ENCODE results near the gene POFUT2. TPM values are rescaled to one million over a fixed set of nuclear protein-coding genes. Genes with fewer than 3 reads are reported as not detected.

The POFUT2 gene
- total RNA-seq, 4 donors from 2014 or later, result 19.5 to 66.3 (median 35.1) TPM

DNA sequence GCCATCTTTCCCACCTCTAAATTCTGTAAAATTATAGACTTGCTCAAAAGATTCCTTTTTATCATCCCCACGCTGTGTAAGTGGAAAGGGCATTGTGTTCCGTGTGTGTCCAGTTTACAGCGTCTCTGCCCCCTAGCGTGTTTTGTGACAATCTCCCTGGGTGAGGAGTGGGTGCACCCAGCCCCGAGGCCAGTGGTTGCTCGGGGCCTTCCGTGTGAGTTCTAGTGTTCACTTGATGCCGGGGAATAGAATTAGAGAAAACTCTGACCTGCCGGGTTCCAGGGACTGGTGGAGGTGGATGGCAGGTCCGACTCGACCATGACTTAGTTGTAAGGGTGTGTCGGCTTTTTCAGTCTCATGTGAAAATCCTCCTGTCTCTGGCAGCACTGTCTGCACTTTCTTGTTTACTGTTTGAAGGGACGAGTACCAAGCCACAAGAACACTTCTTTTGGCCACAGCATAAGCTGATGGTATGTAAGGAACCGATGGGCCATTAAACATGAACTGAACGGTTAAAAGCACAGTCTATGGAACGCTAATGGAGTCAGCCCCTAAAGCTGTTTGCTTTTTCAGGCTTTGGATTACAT, 61.9 kb downstream of the POFUT2 start:
- TF ChIP-seq, protein P1, sequence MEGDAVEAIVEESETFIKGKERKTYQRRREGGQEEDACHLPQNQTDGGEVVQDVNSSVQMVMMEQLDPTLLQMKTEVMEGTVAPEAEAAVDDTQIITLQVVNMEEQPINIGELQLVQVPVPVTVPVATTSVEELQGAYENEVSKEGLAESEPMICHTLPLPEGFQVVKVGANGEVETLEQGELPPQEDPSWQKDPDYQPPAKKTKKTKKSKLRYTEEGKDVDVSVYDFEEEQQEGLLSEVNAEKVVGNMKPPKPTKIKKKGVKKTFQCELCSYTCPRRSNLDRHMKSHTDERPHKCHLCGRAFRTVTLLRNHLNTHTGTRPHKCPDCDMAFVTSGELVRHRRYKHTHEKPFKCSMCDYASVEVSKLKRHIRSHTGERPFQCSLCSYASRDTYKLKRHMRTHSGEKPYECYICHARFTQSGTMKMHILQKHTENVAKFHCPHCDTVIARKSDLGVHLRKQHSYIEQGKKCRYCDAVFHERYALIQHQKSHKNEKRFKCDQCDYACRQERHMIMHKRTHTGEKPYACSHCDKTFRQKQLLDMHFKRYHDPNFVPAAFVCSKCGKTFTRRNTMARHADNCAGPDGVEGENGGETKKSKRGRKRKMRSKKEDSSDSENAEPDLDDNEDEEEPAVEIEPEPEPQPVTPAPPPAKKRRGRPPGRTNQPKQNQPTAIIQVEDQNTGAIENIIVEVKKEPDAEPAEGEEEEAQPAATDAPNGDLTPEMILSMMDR (IDR thresholded peaks at IDR 0.05), result no peak
- TF ChIP-seq POLR2A (IDR thresholded peaks at IDR 0.05) (no peak), EP300 (IDR thresholded peaks at IDR 0.05) (no peak)
- H3K27ac ChIP-seq, result no peak overlapping the region
- WGBS, 2 donors, result 77 to 78% methylated on average over 16 of the region's 16 CpGs
- no peak for DNase-seq (ENCODE audit: low spot score in 2 of 2)
- no peaks in the 10 kb centered on the region for H3K27me3 ChIP-seq
- H3K4me3 ChIP-seq, result no peak overlapping the region
- no peaks in the 10 kb centered on the region for H3K9me3 ChIP-seq
- peaks cover 0 to 12% (median 2%) of the 10 kb centered on the region in 4 donors for H3K4me1 ChIP-seq
- peaks cover 0 to 31% (median 0%) of the 10 kb centered on the region in 3 donors for H3K36me3 ChIP-seq

DNA sequence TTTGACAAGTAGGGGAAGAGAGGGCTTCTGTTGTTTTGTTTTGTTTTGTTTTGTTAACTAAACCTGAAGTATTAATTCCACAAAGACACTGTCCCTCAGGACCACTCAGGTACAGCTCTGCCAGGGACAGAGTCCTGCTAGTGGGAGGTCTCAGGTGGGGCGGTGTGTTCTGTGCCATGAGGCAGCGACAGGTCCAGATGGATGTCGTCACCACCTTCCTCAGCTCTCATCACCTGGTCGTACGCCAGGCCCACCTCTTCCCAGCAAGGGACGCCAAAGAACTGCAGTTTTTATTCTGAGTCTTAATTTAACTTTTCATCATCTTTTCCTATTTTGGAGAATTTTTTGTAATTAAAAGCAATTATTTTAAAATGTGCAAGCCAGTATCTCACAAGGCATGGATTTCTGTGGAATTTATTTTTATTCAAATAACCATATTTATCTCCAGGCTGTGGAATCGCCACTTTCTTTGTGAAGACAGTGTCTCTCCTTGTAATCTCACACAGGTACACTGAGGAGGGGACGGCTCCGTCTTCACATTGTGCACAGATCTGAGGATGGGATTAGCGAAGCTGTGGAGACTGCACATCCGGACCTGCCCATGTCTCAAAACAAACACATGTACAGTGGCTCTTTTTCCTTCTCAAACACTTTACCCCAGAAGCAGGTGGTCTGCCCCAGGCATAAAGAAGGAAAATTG, 62.5 kb downstream of the POFUT2 start:
- no peak for DNase-seq (ENCODE audit: low spot score in 2 of 2)
- no peaks in the 10 kb centered on the region for H3K27me3 ChIP-seq
- H3K36me3 ChIP-seq, result peaks cover 0 to 38% (median 0%) of the 10 kb centered on the region in 3 donors
- no peaks in the 10 kb centered on the region for H3K9me3 ChIP-seq
- 90 to 91% methylated on average over 11 of the region's 11 CpGs for WGBS, 2 donors
- H3K4me3 ChIP-seq, result no peak overlapping the region
- TF ChIP-seq EP300 (IDR thresholded peaks at IDR 0.05), result no peak
- TF ChIP-seq POLR2A (IDR thresholded peaks at IDR 0.05), result no peak
- TF ChIP-seq, protein P1 (IDR thresholded peaks at IDR 0.05), result no peak
- H3K27ac ChIP-seq, result no peak overlapping the region
- H3K4me1 ChIP-seq, result peaks cover 0 to 12% (median 2%) of the 10 kb centered on the region in 4 donors

DNA sequence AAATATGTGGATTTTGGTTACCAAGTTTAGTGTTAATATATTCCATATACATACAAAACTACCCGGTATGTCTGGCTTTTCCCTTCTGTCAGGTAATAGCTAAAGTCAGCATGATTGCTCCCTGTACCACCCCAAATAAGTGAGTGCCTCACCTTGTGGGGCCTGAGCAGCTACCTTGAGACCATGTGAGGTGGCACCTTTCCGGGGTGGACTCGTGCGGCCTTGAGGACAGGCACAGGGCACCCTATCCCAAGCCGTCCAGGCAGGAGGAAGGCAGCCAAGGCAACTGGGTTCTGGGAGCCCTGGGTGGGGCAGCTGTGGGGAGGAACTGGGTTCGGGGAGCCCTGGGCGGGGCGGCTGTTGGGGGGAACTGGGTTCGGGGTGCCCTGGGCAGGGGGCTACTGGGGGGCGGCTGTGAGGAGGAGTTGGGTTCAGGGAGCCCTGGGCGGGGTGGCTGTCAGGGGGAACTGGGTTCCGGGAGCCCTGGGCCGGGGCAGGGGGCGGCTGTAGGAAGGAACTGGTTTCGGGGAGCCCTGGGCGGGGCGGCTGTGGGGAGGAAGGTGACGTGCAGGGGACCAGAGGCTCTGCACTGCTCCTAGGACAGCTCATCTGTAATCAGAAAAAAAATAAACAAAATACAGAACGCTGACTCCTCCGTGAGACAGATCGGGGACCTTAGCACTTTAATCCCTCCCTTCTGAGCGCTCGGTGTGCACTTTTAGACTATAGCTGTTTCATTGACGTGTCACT, 63.3 kb downstream of the POFUT2 start:
- Histone ChIP-seq H3K27me3 (no peaks in the 10 kb centered on the region), H3K4me3 (no peak overlapping the region), H3K4me1 (peaks cover 0 to 12% (median 2%) of the 10 kb centered on the region in 4 donors), H3K9me3 (no peaks in the 10 kb centered on the region), H3K36me3 (peaks cover 0 to 39% (median 0%) of the 10 kb centered on the region in 3 donors), H3K27ac (no peak overlapping the region)
- no peak for DNase-seq (ENCODE audit: low spot score in 2 of 2)
- 81 to 85% methylated on average over 24 of the region's 24 CpGs for WGBS, 2 donors
- TF ChIP-seq EP300 (IDR thresholded peaks at IDR 0.05) (no peak), POLR2A (IDR thresholded peaks at IDR 0.05) (no peak)
- TF ChIP-seq, protein P1 (IDR thresholded peaks at IDR 0.05), result no peak

DNA sequence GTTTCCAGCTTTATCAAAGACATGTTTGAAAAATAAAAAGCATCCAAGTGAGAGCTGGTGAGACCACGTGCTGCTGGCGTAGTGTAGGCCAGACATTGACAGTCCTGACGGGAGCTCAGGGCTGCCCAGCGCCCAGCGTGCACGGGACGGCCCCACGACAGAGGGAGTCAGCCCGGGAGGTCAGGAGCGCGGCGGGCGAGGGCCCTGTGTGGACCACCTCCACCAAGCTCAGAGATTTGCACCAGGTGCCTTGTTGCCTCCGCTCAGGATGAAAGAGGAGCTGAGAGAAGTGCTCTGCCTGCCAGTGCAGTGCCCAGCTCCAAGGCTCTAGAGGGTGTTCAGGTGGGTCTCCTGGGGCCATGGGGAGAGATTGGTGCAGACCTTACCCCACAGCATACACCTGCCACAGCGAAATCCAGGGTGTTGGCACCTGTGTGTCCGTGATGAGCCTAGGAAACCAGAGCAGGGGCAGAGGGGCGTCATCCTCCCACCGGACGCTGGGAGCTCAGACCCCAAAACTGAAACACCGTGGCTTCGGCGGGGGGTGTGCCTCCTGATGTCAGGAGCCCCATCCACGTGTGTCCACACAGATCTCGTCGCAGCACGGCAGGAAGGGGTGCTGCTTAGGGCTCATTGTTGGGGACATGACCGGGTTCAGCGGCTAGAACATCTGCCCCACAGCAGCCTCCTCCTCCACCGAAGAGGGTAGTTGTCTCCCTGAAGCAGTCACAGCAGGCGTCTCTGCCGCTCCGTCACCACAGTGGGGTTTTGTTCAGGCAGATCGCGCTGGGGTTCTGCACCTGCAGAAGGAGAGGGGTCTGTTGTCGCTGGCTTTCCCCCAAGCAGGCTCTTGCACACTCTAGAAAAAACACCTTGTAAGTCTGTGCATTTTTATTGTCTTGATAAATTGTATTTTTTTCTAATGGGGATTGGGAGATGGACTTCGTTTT, 64.2 kb downstream of the POFUT2 start:
- H3K27ac ChIP-seq, result no peak overlapping the region
- no peak for DNase-seq (ENCODE audit: low spot score in 2 of 2)
- WGBS, 2 donors, result 90 to 91% methylated on average over 35 to 36 of the region's 36 CpGs
- no peaks in the 10 kb centered on the region for H3K9me3 ChIP-seq
- no peak overlapping the region for H3K4me3 ChIP-seq
- TF ChIP-seq EP300 (IDR thresholded peaks at IDR 0.05), result no peak
- TF ChIP-seq POLR2A (IDR thresholded peaks at IDR 0.05), result no peak
- TF ChIP-seq, protein P1 (IDR thresholded peaks at IDR 0.05), result no peak
- H3K4me1 ChIP-seq, result peaks cover 0 to 8% (median under 1%) of the 10 kb centered on the region in 4 donors
- H3K36me3 ChIP-seq, result peaks cover 0 to 39% (median 0%) of the 10 kb centered on the region in 3 donors
- no peaks in the 10 kb centered on the region for H3K27me3 ChIP-seq
